Endodermal cell (in vitro differentiated cells): Measurements from ENCODE around the gene CCDC78. TPM values are rescaled to one million over a fixed set of nuclear protein-coding genes. Genes with fewer than 3 reads are reported as not detected.

Experiments used
- DNase-seq: peaks from one replicate; pipeline ENCODE4 v3.0.0-alpha.2; 2017
- H3K27ac ChIP-seq: 2 replicates; pipeline ENCODE4 v1.5.1; 2013; ENCODE audit warnings: mild to moderate bottlenecking, low read depth, low read length, moderate library complexity
- H3K27me3 ChIP-seq: 2 replicates; pipeline ENCODE4 v1.6.1; 2013; ENCODE audit warnings: mild to moderate bottlenecking, low read length, moderate library complexity; ENCODE audit not compliant: insufficient read depth, control insufficient read depth, poor library complexity, severe bottlenecking
- H3K36me3 ChIP-seq: 2 replicates; pipeline ENCODE4 v1.7.0; 2013; ENCODE audit warnings: mild to moderate bottlenecking, low read length, moderate library complexity; ENCODE audit not compliant: control insufficient read depth, insufficient read depth
- H3K4me1 ChIP-seq: one replicate; pipeline ENCODE4 v1.7.0; 2013; ENCODE audit warnings: low read length; ENCODE audit not compliant: control insufficient read depth, insufficient read depth
- H3K4me3 ChIP-seq: 2 replicates; pipeline ENCODE4 v1.5.1; 2013; ENCODE audit warnings: mild to moderate bottlenecking, low read length, moderate library complexity
- H3K9ac ChIP-seq: 2 replicates; pipeline ENCODE4 v1.6.1; 2013; ENCODE audit warnings: mild to moderate bottlenecking, low read length, moderate library complexity; ENCODE audit not compliant: poor library complexity, severe bottlenecking; ENCODE audit errors: extremely low read depth
- H3K9me3 ChIP-seq: 2 replicates; pipeline ENCODE4 v1.6.1; 2013; ENCODE audit warnings: mild to moderate bottlenecking, low read length, moderate library complexity; ENCODE audit not compliant: control insufficient read depth
- H3K27ac Mint-ChIP-seq: 2 replicates; pipeline ENCODE4 v1.8.0; 2020; ENCODE audit warnings: mixed read lengths
- H3K27me3 Mint-ChIP-seq: 2 replicates; pipeline ENCODE4 v1.8.0; 2021; ENCODE audit warnings: mild to moderate bottlenecking, mixed read lengths; ENCODE audit not compliant: insufficient read depth
- H3K36me3 Mint-ChIP-seq: 2 replicates; pipeline ENCODE4 v1.8.0; 2020; ENCODE audit warnings: low read depth, mixed read lengths
- H3K4me1 Mint-ChIP-seq: 2 replicates; pipeline ENCODE4 v1.8.0; 2020; ENCODE audit warnings: mixed read lengths
- H3K4me3 Mint-ChIP-seq: 2 replicates; pipeline ENCODE4 v1.8.0; 2020; ENCODE audit warnings: mild to moderate bottlenecking, moderate library complexity, mixed read lengths
- H3K9me3 Mint-ChIP-seq: 2 replicates; pipeline ENCODE4 v1.8.0; 2020; ENCODE audit warnings: mild to moderate bottlenecking, mixed read lengths
- WGBS, 2 experiments: methylation state at CpG; one replicate each; pipeline versions ENCODE4 v1.1.5 to v1.1.7; 2013; ENCODE audit warnings: missing lambda C conversion rate in 2 of 2, mixed read lengths in 1 of 2; ENCODE audit not compliant: insufficient coverage in 1 of 2, insufficient read length in 1 of 2; 5-methylcytosine and 5-hydroxymethylcytosine counted together
- total RNA-seq, 2 donors: library from RNA; stranded (reverse); fragmentation: NEBNext Ultra II Directional in 1 of 2; extraction: Animal tissue kit (Norgen Biotek cat#: 25700) in 1 of 2; gene quantifications; 2 replicates in 1 of 2; 3 replicates in 1 of 2; pipeline ENCODE4 v1.2.1, GENCODE V29; 2021
- TF ChIP-seq, protein P1 (sequence below): fragments of 200-600 bp; sonication (generic); conservative IDR thresholded peaks from 2 replicates; pipeline ENCODE4 v1.5.0; 2021; ENCODE audit warnings: antibody characterized with exemption, mild to moderate bottlenecking

CCDC78 gene
- total RNA-seq, 2 donors from 2014 or later: 6.5 to 8.1 TPM

DNA sequence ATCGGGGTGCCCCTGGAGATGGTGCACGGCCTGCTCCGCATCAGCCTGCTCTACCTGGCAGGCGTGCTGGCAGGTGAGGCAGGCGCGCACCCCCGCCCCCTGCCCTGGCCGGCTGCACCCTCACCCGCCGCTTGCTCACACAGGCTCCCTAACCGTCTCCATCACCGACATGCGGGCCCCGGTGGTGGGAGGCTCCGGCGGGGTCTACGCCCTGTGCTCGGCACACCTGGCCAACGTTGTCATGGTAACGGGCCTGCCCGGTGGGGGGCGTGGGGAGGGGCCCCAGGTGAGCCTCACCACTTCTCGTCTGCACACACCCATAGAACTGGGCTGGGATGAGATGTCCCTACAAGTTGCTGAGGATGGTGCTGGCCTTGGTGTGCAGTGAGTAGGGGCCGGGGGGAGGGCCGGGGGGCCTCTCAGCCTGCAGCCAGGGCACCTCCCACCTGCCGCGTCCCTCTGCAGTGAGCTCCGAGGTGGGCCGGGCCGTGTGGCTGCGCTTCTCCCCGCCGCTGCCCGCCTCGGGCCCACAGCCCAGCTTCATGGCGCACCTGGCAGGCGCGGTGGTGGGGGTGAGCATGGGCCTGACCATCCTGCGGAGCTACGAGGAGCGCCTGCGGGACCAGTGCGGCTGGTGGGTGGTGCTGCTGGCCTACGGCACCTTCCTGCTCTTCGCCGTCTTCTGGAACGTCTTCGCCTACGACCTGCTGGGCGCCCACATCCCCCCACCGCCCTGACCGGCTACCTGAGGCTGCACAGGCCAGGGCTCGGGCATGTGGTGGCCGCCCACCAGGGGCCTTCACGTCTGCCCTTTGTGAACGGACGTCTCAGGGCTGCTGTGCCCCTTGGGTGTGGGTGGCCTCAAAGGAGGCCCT, 48.7 kb downstream of the CCDC78 start:
- H3K27ac ChIP-seq: no peak overlapping the region
- Mint-ChIP-seq H3K9me3 (no peaks in the 10 kb centered on the region), H3K27ac (no peak overlapping the region), H3K27me3 (no peaks in the 10 kb centered on the region), H3K36me3 (peaks cover 20% of the 10 kb centered on the region), H3K4me3 (no peak overlapping the region), H3K4me1 (peaks cover 18% of the 10 kb centered on the region)
- no peak overlapping the region for H3K9ac ChIP-seq
- DNase-seq: peak; percentile 70
- 90 to 92% methylated on average over 27 to 57 of the region's 57 CpGs for WGBS, 2 experiments
- H3K36me3 ChIP-seq: peaks cover 27% of the 10 kb centered on the region
- TF ChIP-seq, protein P1, sequence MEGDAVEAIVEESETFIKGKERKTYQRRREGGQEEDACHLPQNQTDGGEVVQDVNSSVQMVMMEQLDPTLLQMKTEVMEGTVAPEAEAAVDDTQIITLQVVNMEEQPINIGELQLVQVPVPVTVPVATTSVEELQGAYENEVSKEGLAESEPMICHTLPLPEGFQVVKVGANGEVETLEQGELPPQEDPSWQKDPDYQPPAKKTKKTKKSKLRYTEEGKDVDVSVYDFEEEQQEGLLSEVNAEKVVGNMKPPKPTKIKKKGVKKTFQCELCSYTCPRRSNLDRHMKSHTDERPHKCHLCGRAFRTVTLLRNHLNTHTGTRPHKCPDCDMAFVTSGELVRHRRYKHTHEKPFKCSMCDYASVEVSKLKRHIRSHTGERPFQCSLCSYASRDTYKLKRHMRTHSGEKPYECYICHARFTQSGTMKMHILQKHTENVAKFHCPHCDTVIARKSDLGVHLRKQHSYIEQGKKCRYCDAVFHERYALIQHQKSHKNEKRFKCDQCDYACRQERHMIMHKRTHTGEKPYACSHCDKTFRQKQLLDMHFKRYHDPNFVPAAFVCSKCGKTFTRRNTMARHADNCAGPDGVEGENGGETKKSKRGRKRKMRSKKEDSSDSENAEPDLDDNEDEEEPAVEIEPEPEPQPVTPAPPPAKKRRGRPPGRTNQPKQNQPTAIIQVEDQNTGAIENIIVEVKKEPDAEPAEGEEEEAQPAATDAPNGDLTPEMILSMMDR: no peak
- H3K9me3 ChIP-seq: no peaks in the 10 kb centered on the region
- H3K4me3 ChIP-seq: no peak overlapping the region
- H3K27me3 ChIP-seq: no peaks in the 10 kb centered on the region
- peaks cover 14% of the 10 kb centered on the region for H3K4me1 ChIP-seq

DNA sequence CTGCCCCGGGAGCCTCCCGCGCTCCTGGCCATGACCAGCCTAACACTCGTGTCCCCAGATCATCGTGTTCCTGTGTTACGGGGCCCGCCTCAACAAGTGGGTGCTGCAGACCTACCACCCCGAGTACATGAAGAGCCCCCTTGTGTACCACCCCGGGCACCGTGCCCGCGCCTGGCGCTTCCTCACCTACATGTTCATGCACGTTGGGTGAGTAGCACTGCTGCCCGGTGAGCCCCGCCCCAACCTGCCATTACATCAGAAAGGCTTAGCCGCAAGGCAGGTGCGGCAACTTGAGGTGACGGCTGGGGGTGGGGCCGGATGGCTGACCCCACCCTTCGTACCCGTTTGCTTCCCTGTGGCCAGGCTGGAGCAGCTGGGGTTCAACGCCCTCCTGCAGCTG, 49.3 kb downstream of the CCDC78 start:
- Histone ChIP-seq H3K4me3 (no peak overlapping the region), H3K36me3 (peaks cover 25% of the 10 kb centered on the region), H3K9me3 (no peaks in the 10 kb centered on the region), H3K27ac (no peak overlapping the region), H3K4me1 (peaks cover 9% of the 10 kb centered on the region), H3K9ac (no peak overlapping the region), H3K27me3 (no peaks in the 10 kb centered on the region)
- no peaks in the 10 kb centered on the region for H3K27me3 Mint-ChIP-seq
- TF ChIP-seq, protein P1: no peak
- H3K4me3 Mint-ChIP-seq: no peak overlapping the region
- H3K27ac Mint-ChIP-seq: no peak overlapping the region
- peaks cover 15% of the 10 kb centered on the region for H3K36me3 Mint-ChIP-seq
- H3K4me1 Mint-ChIP-seq: peaks cover 15% of the 10 kb centered on the region
- H3K9me3 Mint-ChIP-seq: no peaks in the 10 kb centered on the region
- WGBS, 2 experiments: 95% methylated on average over 13 to 23 of the region's 23 CpGs
- no peak for DNase-seq

DNA sequence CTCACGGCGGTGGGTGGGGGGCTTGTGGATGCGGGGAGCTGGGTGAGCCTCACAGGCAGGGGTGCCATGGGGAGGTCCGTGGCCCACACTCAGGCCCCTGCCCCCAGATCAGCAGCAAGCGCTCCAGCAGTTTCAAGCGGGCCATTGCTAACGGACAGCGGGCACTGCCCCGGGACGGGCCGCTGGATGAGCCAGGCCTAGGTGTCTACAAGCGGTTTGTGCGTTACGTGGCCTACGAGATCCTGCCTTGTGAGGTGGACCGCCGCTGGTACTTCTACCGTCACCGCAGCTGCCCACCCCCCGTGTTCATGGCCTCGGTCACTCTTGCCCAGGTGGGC, 49.7 kb downstream of the CCDC78 start:
- no peak overlapping the region for H3K27ac ChIP-seq
- Mint-ChIP-seq H3K4me1 (peaks cover 12% of the 10 kb centered on the region), H3K36me3 (peaks cover 11% of the 10 kb centered on the region), H3K9me3 (no peaks in the 10 kb centered on the region), H3K27me3 (no peaks in the 10 kb centered on the region), H3K4me3 (no peak overlapping the region), H3K27ac (no peak overlapping the region)
- H3K4me3 ChIP-seq: no peak overlapping the region
- H3K36me3 ChIP-seq: peaks cover 21% of the 10 kb centered on the region
- DNase-seq: no peak
- 96 to 97% methylated on average over 18 to 21 of the region's 21 CpGs for WGBS, 2 experiments
- TF ChIP-seq, protein P1: no peak
- H3K9ac ChIP-seq: no peak overlapping the region
- H3K27me3 ChIP-seq: no peaks in the 10 kb centered on the region
- no peaks in the 10 kb centered on the region for H3K9me3 ChIP-seq
- H3K4me1 ChIP-seq: peaks cover 5% of the 10 kb centered on the region
